HUES64 (cell line): Measurements from ENCODE around the gene MYZAP.

Experiments
- H3K27ac ChIP-seq: 2 replicates; pipeline ENCODE4 v1.7.0; 2013; ENCODE audit warnings: low read depth, low read length, inconsistent platforms
- H3K27me3 ChIP-seq: 2 replicates; pipeline ENCODE4 v1.6.1; 2013; ENCODE audit warnings: mild to moderate bottlenecking, low read length; ENCODE audit not compliant: insufficient read depth
- H3K36me3 ChIP-seq: 2 replicates; pipeline ENCODE4 v1.6.1; 2013; ENCODE audit warnings: mild to moderate bottlenecking, low read length; ENCODE audit not compliant: insufficient read depth
- H3K4me1 ChIP-seq: 2 replicates; pipeline ENCODE4 v1.6.1; 2013; ENCODE audit warnings: mild to moderate bottlenecking, low read length, moderate library complexity; ENCODE audit not compliant: insufficient read depth
- H3K4me3 ChIP-seq: 2 replicates; pipeline ENCODE4 v1.5.1; 2013; ENCODE audit warnings: mild to moderate bottlenecking, low read length, moderate library complexity
- H3K9ac ChIP-seq: 2 replicates; pipeline ENCODE4 v1.6.1; 2013; ENCODE audit warnings: mild to moderate bottlenecking, low read depth, low read length
- H3K9me3 ChIP-seq: 2 replicates; pipeline ENCODE4 v1.6.1; 2013; ENCODE audit warnings: low read depth, low read length; ENCODE audit not compliant: insufficient read depth
- WGBS: fragments of 150-250, 120-280 bp; methylation state at CpG from one replicate; pipeline ENCODE4 v1.1.7; 2013; ENCODE audit warnings: missing lambda C conversion rate; 5-methylcytosine and 5-hydroxymethylcytosine counted together

MYZAP gene

GRCh38 chr15:57728436-57728835 is 136.7 kb downstream of the MYZAP start:
- Histone ChIP-seq H3K27ac (no peak overlapping the region), H3K27me3 (no peaks in the 10 kb centered on the region), H3K36me3 (no peaks in the 10 kb centered on the region), H3K4me1 (no peaks in the 10 kb centered on the region), H3K9ac (no peak overlapping the region), H3K4me3 (no peak overlapping the region), H3K9me3 (no peaks in the 10 kb centered on the region)
- 88% methylated on average over 8 of the region's 8 CpGs for WGBS

GRCh38 chr15:57730876-57731275 is 139.2 kb downstream of the MYZAP start:
- Histone ChIP-seq H3K4me1 (no peaks in the 10 kb centered on the region), H3K9me3 (no peaks in the 10 kb centered on the region), H3K27ac (no peak overlapping the region), H3K36me3 (no peaks in the 10 kb centered on the region), H3K27me3 (no peaks in the 10 kb centered on the region), H3K9ac (no peak overlapping the region), H3K4me3 (no peak overlapping the region)
- WGBS: 91% methylated on average over 4 of the region's 5 CpGs

- WGBS: 79% methylated on average over 4 of the region's 6 CpGs
- no peaks in the 10 kb centered on the region for H3K27me3 ChIP-seq
- no peak overlapping the region for H3K27ac ChIP-seq
- no peak overlapping the region for H3K4me3 ChIP-seq
- no peaks in the 10 kb centered on the region for H3K36me3 ChIP-seq
- no peaks in the 10 kb centered on the region for H3K9me3 ChIP-seq
- no peaks in the 10 kb centered on the region for H3K4me1 ChIP-seq
- no peak overlapping the region for H3K9ac ChIP-seq
Observed at GRCh38 chr15:57731530-57732103, 139.9 kb downstream of the MYZAP start.

- WGBS: 46% methylated on average over 11 of the region's 12 CpGs
Observed at GRCh38 chr15:57732526-57733331, 141.0 kb downstream of the MYZAP start.

GRCh38 chr15:57734860-57735259 is 143.2 kb downstream of the MYZAP start:
- Histone ChIP-seq H3K27ac (no peak overlapping the region), H3K4me1 (no peaks in the 10 kb centered on the region), H3K9me3 (no peaks in the 10 kb centered on the region), H3K9ac (no peak overlapping the region), H3K27me3 (no peaks in the 10 kb centered on the region), H3K4me3 (no peak overlapping the region), H3K36me3 (no peaks in the 10 kb centered on the region)
- WGBS: 94% methylated on average over 1 of the region's 2 CpGs

More at GRCh38 chr15:57732526-57733331, 141.0 kb downstream of the MYZAP start:
- H3K36me3 ChIP-seq: no peaks in the 10 kb centered on the region
- H3K9me3 ChIP-seq: no peaks in the 10 kb centered on the region
- no peak overlapping the region for H3K4me3 ChIP-seq
- H3K27ac ChIP-seq: no peak overlapping the region
- H3K9ac ChIP-seq: no peak overlapping the region
- H3K27me3 ChIP-seq: no peaks in the 10 kb centered on the region
- H3K4me1 ChIP-seq: no peaks in the 10 kb centered on the region
